OCI-LY3 (cell line): ENCODE measurements around the gene AOC1.

Experiments used
- CTCF ChIP-seq: fragments of 200-600, 300-600 bp; sonication (generic); IDR thresholded peaks from 2 replicates; pipeline ENCODE4 v1.5.1; 2014; ENCODE audit warnings: antibody characterized with exemption, low read length, low read depth
- EZH2phosphoT487 ChIP-seq: fragments of 200-600 bp; shearing (Covaris generic); IDR thresholded peaks from 2 replicates; pipeline ENCODE4 v1.6.1; 2018; ENCODE audit warnings: antibody characterized with exemption, mixed run types, low read depth

GRCh38 chr7:150824379-150825177 lies 27.7 kb upstream of the AOC1 start:
- no peak for TF ChIP-seq CTCF
- TF ChIP-seq EZH2phosphoT487 = no peak
